GM18502 (cell line): Measurements from ENCODE around the gene RRP7A.
"Not testable (repeated sequence)": the region's sequence is repeated elsewhere in the genome, so short reads cannot be mapped to it uniquely, and the experiment has no call there.

ENCODE experiments used
- ATAC-seq: cut with Tn5 transposase; IDR thresholded peaks from one replicate; pipeline ENCODE4 v1.9.1; 2021; ENCODE audit warnings: mild to moderate bottlenecking; ENCODE audit not compliant: unreplicated experiment, poor library complexity

The RRP7A gene

GRCh38 chr22:42536634-42537033 lies 17.0 kb upstream of the RRP7A start:
- not testable (repeated sequence) for ATAC-seq

GRCh38 chr22:42536166-42536565 lies 16.6 kb upstream of the RRP7A start:
- no peak for ATAC-seq

GRCh38 chr22:42535082-42535731 lies 15.6 kb upstream of the RRP7A start:
- not testable (repeated sequence) for ATAC-seq

- ATAC-seq, result no peak
Observed at GRCh38 chr22:42533638-42533977, 14.0 kb upstream of the RRP7A start.

GRCh38 chr22:42531401-42532084 lies 11.9 kb upstream of the RRP7A start:
- ATAC-seq, result not testable (repeated sequence)

- ATAC-seq, result not testable (repeated sequence)
Observed at GRCh38 chr22:42529435-42529834, 9.8 kb upstream of the RRP7A start.

GRCh38 chr22:42528591-42529307 lies 9.2 kb upstream of the RRP7A start:
- no peak for ATAC-seq

GRCh38 chr22:42522546-42522945 lies 3.0 kb upstream of the RRP7A start:
- ATAC-seq, result no peak

- ATAC-seq, result no peak
Observed at GRCh38 chr22:42521228-42521546, 1.6 kb upstream of the RRP7A start.

- peak; percentile 33 for ATAC-seq
Observed at GRCh38 chr22:42518638-42519524, 715 bp downstream of the RRP7A start.

- ATAC-seq, result not testable (repeated sequence)
Observed at GRCh38 chr22:42517103-42517502, 2.5 kb downstream of the RRP7A start.

- no peak for ATAC-seq
Observed at GRCh38 chr22:42515896-42516295, 3.7 kb downstream of the RRP7A start.

GRCh38 chr22:42515304-42515703 lies 4.3 kb downstream of the RRP7A start:
- ATAC-seq, result not testable (repeated sequence)

- ATAC-seq, result not testable (repeated sequence)
Observed at GRCh38 chr22:42514331-42514730, 5.3 kb downstream of the RRP7A start.

- not testable (repeated sequence) for ATAC-seq
Observed at GRCh38 chr22:42512273-42512990, 7.2 kb downstream of the RRP7A start.

GRCh38 chr22:42511401-42511891 lies 8.2 kb downstream of the RRP7A start:
- ATAC-seq, result no peak

- no peak for ATAC-seq
Observed at GRCh38 chr22:42509548-42509947, 10.0 kb downstream of the RRP7A start.

- not testable (repeated sequence) for ATAC-seq
Observed at GRCh38 chr22:42508975-42509364, 10.6 kb downstream of the RRP7A start.

GRCh38 chr22:42508327-42508974 lies 11.1 kb downstream of the RRP7A start:
- not testable (repeated sequence) for ATAC-seq
